Stimulated activated CD4-positive, alpha-beta T cell treated with anti-CD3 and anti-CD28 coated beads, Interleukin-15, amount 100 ng/mL, for 48 hours (primary cell): ENCODE measurements around the gene CD79B.
"Not testable (repeated sequence)": the region's sequence is repeated elsewhere in the genome, so short reads cannot be mapped to it uniquely, and the experiment has no call there.

Experiments
- DNase-seq, 2 donors: peaks; one replicate each; pipeline ENCODE4 v3.0.0-alpha.2; 2020; ENCODE audit warnings: low read depth in 2 of 2

Gene CD79B

GRCh38 chr17:63911041-63911635, 21.0 kb downstream of the CD79B start, which contains the start of gene CSHL1:
CSHL1 (minus strand) TSS chr17:63911258; CDS start chr17:63911196, 62 bp downstream.
- no peak for DNase-seq

- DNase-seq, result no peak
Observed at GRCh38 chr17:63910096-63910495, 22.0 kb downstream of the CD79B start.

GRCh38 chr17:63909586-63909985, 22.5 kb downstream of the CD79B start:
- not testable (repeated sequence) for DNase-seq

- peak in 1 of 2 donors; percentile 19 for DNase-seq
Observed at GRCh38 chr17:63907161-63907778, 24.9 kb downstream of the CD79B start.

GRCh38 chr17:63904796-63905195, 27.3 kb downstream of the CD79B start:
- not testable (repeated sequence) for DNase-seq

GRCh38 chr17:63903787-63904201, 28.3 kb downstream of the CD79B start:
- peak in 1 of 2 donors; percentile 24 for DNase-seq

GRCh38 chr17:63901971-63902370, 30.2 kb downstream of the CD79B start:
- not testable (repeated sequence) for DNase-seq

- DNase-seq, result peak; percentile 12 to 50
Observed at GRCh38 chr17:63898899-63899798, 33.0 kb downstream of the CD79B start.

- DNase-seq, result not testable (repeated sequence)
Observed at GRCh38 chr17:63896524-63897354, 35.4 kb downstream of the CD79B start, which contains the start of gene CSH1. CSH1 (minus strand) TSS chr17:63896574; CDS start chr17:63896511, 63 bp downstream.

- DNase-seq, result not testable (repeated sequence)
Observed at GRCh38 chr17:63894821-63895220, 37.3 kb downstream of the CD79B start.

- not testable (repeated sequence) for DNase-seq
Observed at GRCh38 chr17:63894021-63894420, 38.1 kb downstream of the CD79B start.

GRCh38 chr17:63892316-63893037, 39.7 kb downstream of the CD79B start:
- DNase-seq, result not testable (repeated sequence)

GRCh38 chr17:63889026-63889848, 42.9 kb downstream of the CD79B start:
- not testable (repeated sequence) for DNase-seq

- not testable (repeated sequence) for DNase-seq
Observed at GRCh38 chr17:63885119-63885518, 47.0 kb downstream of the CD79B start.

- not testable (repeated sequence) for DNase-seq
Observed at GRCh38 chr17:63882626-63883126, 49.5 kb downstream of the CD79B start.

GRCh38 chr17:63881935-63882601, 50.1 kb downstream of the CD79B start, which contains the start of gene GH2:
GH2 (minus strand) TSS chr17:63881944; CDS start chr17:63881801, 143 bp downstream.
- peak; percentile 37 to 46 for DNase-seq

GRCh38 chr17:63881337-63881736, 50.8 kb downstream of the CD79B start:
- DNase-seq, result not testable (repeated sequence)

GRCh38 chr17:63880706-63881105, 51.4 kb downstream of the CD79B start:
- DNase-seq, result no peak
